HG03196 (cell line): ENCODE measurements around the gene ARHGAP15.

Source experiments
- ATAC-seq: cut with Tn5 transposase; IDR thresholded peaks from one replicate; pipeline ENCODE4 v1.9.1; 2021; ENCODE audit not compliant: unreplicated experiment

The ARHGAP15 gene

GRCh38 chr2:143436951-143437350, 307.7 kb downstream of the ARHGAP15 start:
- ATAC-seq, result no peak

- ATAC-seq, result no peak
Measured at GRCh38 chr2:143440411-143441012, 311.3 kb downstream of the ARHGAP15 start.

- no peak for ATAC-seq
Measured at GRCh38 chr2:143442193-143442592, 313.0 kb downstream of the ARHGAP15 start.

- ATAC-seq, result peak; percentile 67
Measured at GRCh38 chr2:143451642-143452281, 322.5 kb downstream of the ARHGAP15 start.

- peak; percentile 76 for ATAC-seq
Measured at GRCh38 chr2:143452817-143453451, 323.7 kb downstream of the ARHGAP15 start.

- ATAC-seq, result no peak
Measured at GRCh38 chr2:143453981-143454511, 324.8 kb downstream of the ARHGAP15 start.

GRCh38 chr2:143455317-143455716, 326.1 kb downstream of the ARHGAP15 start:
- ATAC-seq, result no peak

GRCh38 chr2:143458258-143459190, 329.3 kb downstream of the ARHGAP15 start:
- ATAC-seq, result no peak

- ATAC-seq, result no peak
Measured at GRCh38 chr2:143460382-143460781, 331.2 kb downstream of the ARHGAP15 start.

- peak; percentile 87 for ATAC-seq
Measured at GRCh38 chr2:143463719-143464118, 334.5 kb downstream of the ARHGAP15 start.

- ATAC-seq, result no peak
Measured at GRCh38 chr2:143466391-143466790, 337.2 kb downstream of the ARHGAP15 start.

- ATAC-seq, result no peak
Measured at GRCh38 chr2:143467011-143467410, 337.8 kb downstream of the ARHGAP15 start.

- ATAC-seq, result peak; percentile 67
Measured at GRCh38 chr2:143468341-143468888, 339.2 kb downstream of the ARHGAP15 start.

GRCh38 chr2:143469323-143469722, 340.1 kb downstream of the ARHGAP15 start:
- no peak for ATAC-seq

GRCh38 chr2:143471550-143471949, 342.3 kb downstream of the ARHGAP15 start:
- ATAC-seq, result no peak

- no peak for ATAC-seq
Measured at GRCh38 chr2:143473216-143473615, 344.0 kb downstream of the ARHGAP15 start.

- ATAC-seq, result no peak
Measured at GRCh38 chr2:143473820-143474219, 344.6 kb downstream of the ARHGAP15 start.

GRCh38 chr2:143474586-143474985, 345.4 kb downstream of the ARHGAP15 start:
- no peak for ATAC-seq

- ATAC-seq, result no peak
Measured at GRCh38 chr2:143475041-143475776, 346.0 kb downstream of the ARHGAP15 start.
